Prostate gland (tissue), 2 donors: ENCODE data around the gene VIPR2. TPM values are rescaled to one million over a fixed set of nuclear protein-coding genes. Genes with fewer than 3 reads are reported as not detected.

Experiments used
- DNase-seq: peaks from one replicate; pipeline ENCODE4 v3.0.0-alpha.2; 2019; ENCODE audit warnings: low spot score
- H3K27ac ChIP-seq, 2 donors: fragments of 200-600 bp; sonication (generic); 2 replicates each; pipeline ENCODE4 v1.5.1; 2017 to 2019
- H3K27me3 ChIP-seq: fragments of 200-600 bp; sonication (generic); replicated peaks from 2 replicates; pipeline ENCODE4 v1.5.1; 2019; ENCODE audit not compliant: insufficient read depth
- H3K36me3 ChIP-seq, 2 donors: fragments of 200-600 bp; sonication (generic); 1 replicate in 1 of 2; 2 replicates in 1 of 2; pipeline versions ENCODE4 v1.5.1 to v1.8.1; 2017 to 2019
- H3K4me1 ChIP-seq: fragments of 200-600 bp; sonication (generic); replicated peaks from 2 replicates; pipeline ENCODE4 v1.5.1; 2019
- H3K4me3 ChIP-seq, 2 donors: fragments of 200-600 bp; sonication (generic); 2 replicates each; pipeline ENCODE4 v1.5.1; 2017 to 2019
- H3K9me3 ChIP-seq: fragments of 200-600 bp; sonication (generic); 2 replicates; pipeline ENCODE4 v1.5.1; 2017
- CTCF ChIP-seq, 4 experiments: fragments of 200-600 bp in 2 of 4; fragments of 450-650 bp in 2 of 4; sonication (generic) in 2 of 4; IDR thresholded peaks; 1 replicate in 3 of 4; 2 replicates in 1 of 4; pipeline ENCODE4 v1.5.1; 2016 to 2019; ENCODE audit warnings: antibody characterized with exemption in 4 of 4, mild to moderate bottlenecking in 2 of 4, moderate library complexity in 2 of 4
- POLR2A ChIP-seq: fragments of 450-650 bp; IDR thresholded peaks from one replicate; pipeline ENCODE4 v1.6.1; 2016; ENCODE audit warnings: antibody characterized with exemption, mild to moderate bottlenecking
- POLR2AphosphoS5 ChIP-seq: sonication (generic); formaldehyde crosslinking; IDR thresholded peaks from one replicate; pipeline ENCODE4 v1.6.1; 2017; ENCODE audit warnings: antibody characterized with exemption
- WGBS: methylation state at CpG from one replicate; pipeline ENCODE4 v1.1.5; 2018; 5-methylcytosine and 5-hydroxymethylcytosine counted together
- intact Hi-C: fragments of 100-400 bp; cut with DNase I; formaldehyde crosslinking; loops from one replicate; pipeline ENCODE4 v1.14.2; 2022
- total RNA-seq, 2 donors: library from RNA; depleted of rRNA; stranded (reverse); fragments of >200 nt; gene quantifications; one replicate each; pipeline ENCODE4 v1.1.0, GENCODE V29; 2016

VIPR2 gene
- total RNA-seq, 2 donors from 2014 or later: 1.0 to 13.5 TPM

- DNase-seq: no peak
- 92% methylated on average over 7 of the region's 7 CpGs for WGBS
- Histone ChIP-seq H3K4me1 (no peaks in the 10 kb centered on the region), H3K27me3 (no peaks in the 10 kb centered on the region), H3K9me3 (no peaks in the 10 kb centered on the region), H3K4me3 (no peak overlapping the region), H3K27ac (no peak overlapping the region), H3K36me3 (no peaks in the 10 kb centered on the region)
- intact Hi-C loops: no loop called here
- TF ChIP-seq POLR2A (no peak), CTCF (IDR thresholded peaks at IDR 0.05) (no peak), POLR2AphosphoS5 (no peak)
Measured at GRCh38 chr7:159160450-159160849, 15.8 kb upstream of the VIPR2 start.

GRCh38 chr7:159159731-159160130 is 15.1 kb upstream of the VIPR2 start:
- no peak for DNase-seq

GRCh38 chr7:159158888-159159405 is 14.3 kb upstream of the VIPR2 start:
- no peak overlapping the region for H3K27ac ChIP-seq
- intact Hi-C loops: no loop called here
- TF ChIP-seq CTCF (IDR thresholded peaks at IDR 0.05) (no peak), POLR2A (no peak), POLR2AphosphoS5 (no peak)
- no peaks in the 10 kb centered on the region for H3K4me1 ChIP-seq
- DNase-seq: no peak
- no peak overlapping the region for H3K4me3 ChIP-seq
- 68% methylated on average over 14 of the region's 14 CpGs for WGBS
- H3K36me3 ChIP-seq: no peaks in the 10 kb centered on the region
- no peaks in the 10 kb centered on the region for H3K27me3 ChIP-seq
- H3K9me3 ChIP-seq: no peaks in the 10 kb centered on the region

More at GRCh38 chr7:159159731-159160130, 15.1 kb upstream of the VIPR2 start:
- Histone ChIP-seq H3K36me3 (no peaks in the 10 kb centered on the region), H3K27me3 (no peaks in the 10 kb centered on the region), H3K27ac (no peak overlapping the region), H3K4me1 (no peaks in the 10 kb centered on the region), H3K9me3 (no peaks in the 10 kb centered on the region), H3K4me3 (no peak overlapping the region)
- intact Hi-C loops: no loop called here
- WGBS: 82% methylated on average over 6 of the region's 6 CpGs
- TF ChIP-seq POLR2A (no peak), POLR2AphosphoS5 (no peak), CTCF (IDR thresholded peaks at IDR 0.05) (no peak)

- Histone ChIP-seq H3K9me3 (no peaks in the 10 kb centered on the region), H3K27ac (no peak overlapping the region), H3K36me3 (no peaks in the 10 kb centered on the region), H3K27me3 (no peaks in the 10 kb centered on the region), H3K4me3 (no peak overlapping the region), H3K4me1 (no peaks in the 10 kb centered on the region)
- TF ChIP-seq CTCF (IDR thresholded peaks at IDR 0.05) (no peak), POLR2AphosphoS5 (no peak)
- no peak for DNase-seq
- intact Hi-C loops: no loop called here
- WGBS: 93% methylated on average over 29 of the region's 29 CpGs
Measured at GRCh38 chr7:159158125-159158887, 13.6 kb upstream of the VIPR2 start.

- Histone ChIP-seq H3K4me3 (no peak overlapping the region), H3K36me3 (no peaks in the 10 kb centered on the region), H3K27ac (no peak overlapping the region), H3K9me3 (no peaks in the 10 kb centered on the region), H3K27me3 (no peaks in the 10 kb centered on the region), H3K4me1 (no peaks in the 10 kb centered on the region)
- DNase-seq: no peak
- TF ChIP-seq CTCF (IDR thresholded peaks at IDR 0.05) (no peak), POLR2AphosphoS5 (no peak), POLR2A (no peak)
- WGBS: 93% methylated on average over 12 of the region's 12 CpGs
- intact Hi-C loops: no loop called here
Measured at GRCh38 chr7:159157714-159158113, 13.0 kb upstream of the VIPR2 start.
